Adrenal gland (tissue), 5 donors: ENCODE data around the gene GIN1.

Experiments
- CTCF ChIP-seq, 6 experiments: fragments of 450-650 bp in 4 of 6; fragments of 200-600 bp in 2 of 6; sonication (generic) in 1 of 6; IDR thresholded peaks; 1 replicate in 5 of 6; 2 replicates in 1 of 6; pipeline versions ENCODE4 v1.5.1 to v1.8.0; 2016 to 2021; ENCODE audit warnings: antibody characterized with exemption in 6 of 6, mild to moderate bottlenecking in 2 of 6, moderate library complexity in 1 of 6
- POLR2A ChIP-seq, 2 donors: fragments of 450-650 bp; IDR thresholded peaks; one replicate each; pipeline ENCODE4 v1.6.1; 2017; ENCODE audit warnings: antibody characterized with exemption in 2 of 2, mild to moderate bottlenecking in 2 of 2, moderate library complexity in 1 of 2
- donor health status: DM: no; HTN: no; CAD: no.

- TF ChIP-seq CTCF (IDR thresholded peaks at IDR 0.05) (no peak), POLR2A (IDR thresholded peaks at IDR 0.05) (no peak)
These were observed 26.2 kb downstream of the GIN1 start for GRCh38 chr5:103093727-103094126.
